ENCODE measurements around the gene BRAT1. TPM values are rescaled to one million over a fixed set of nuclear protein-coding genes. Genes with fewer than 3 reads are reported as not detected.
"Not testable (repeated sequence)": the region's sequence is repeated elsewhere in the genome, so short reads cannot be mapped to it uniquely, and the experiment has no call there.

Gene BRAT1
- total RNA-seq, 6 experiments from 2014 or later: 11.1 to 25.9 (median 14.8) TPM

DNA sequence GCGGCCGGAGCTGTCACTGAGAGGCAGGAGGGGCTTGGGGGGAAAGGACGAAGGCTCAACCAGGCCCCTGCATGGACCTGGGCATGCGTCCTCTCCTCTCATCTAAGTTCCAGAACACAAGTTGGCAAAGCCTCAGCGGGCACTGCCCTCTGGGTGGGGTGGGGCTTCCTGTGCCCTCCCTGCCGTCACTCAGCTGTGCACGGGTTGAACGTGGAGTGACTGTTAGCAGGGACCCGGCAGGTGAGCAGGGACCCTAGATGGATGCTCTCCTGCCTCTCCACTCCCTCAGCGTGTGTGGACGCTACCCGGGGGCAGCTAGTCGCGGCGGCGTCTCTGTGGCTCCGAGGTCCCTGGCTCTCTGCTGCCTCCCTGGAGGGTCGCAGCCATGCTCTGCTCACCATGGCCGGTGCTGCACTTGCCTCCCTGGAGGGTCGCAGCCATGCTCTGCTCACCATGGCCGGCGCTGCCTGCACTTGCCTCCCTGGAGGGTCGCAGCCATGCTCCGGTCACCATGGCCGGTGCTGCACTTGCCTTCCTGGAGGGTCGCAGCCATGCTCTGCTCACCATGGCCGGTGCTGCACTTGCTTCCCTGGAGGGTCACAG lies 40.0 kb upstream of the BRAT1 start:
- H3K36me3 ChIP-seq: peaks cover 0 to 26% (median under 1%) of the 10 kb centered on the region in 4 donors
- TF ChIP-seq POLR2A (IDR thresholded peaks at IDR 0.05): no peak
- TF ChIP-seq, protein P1, sequence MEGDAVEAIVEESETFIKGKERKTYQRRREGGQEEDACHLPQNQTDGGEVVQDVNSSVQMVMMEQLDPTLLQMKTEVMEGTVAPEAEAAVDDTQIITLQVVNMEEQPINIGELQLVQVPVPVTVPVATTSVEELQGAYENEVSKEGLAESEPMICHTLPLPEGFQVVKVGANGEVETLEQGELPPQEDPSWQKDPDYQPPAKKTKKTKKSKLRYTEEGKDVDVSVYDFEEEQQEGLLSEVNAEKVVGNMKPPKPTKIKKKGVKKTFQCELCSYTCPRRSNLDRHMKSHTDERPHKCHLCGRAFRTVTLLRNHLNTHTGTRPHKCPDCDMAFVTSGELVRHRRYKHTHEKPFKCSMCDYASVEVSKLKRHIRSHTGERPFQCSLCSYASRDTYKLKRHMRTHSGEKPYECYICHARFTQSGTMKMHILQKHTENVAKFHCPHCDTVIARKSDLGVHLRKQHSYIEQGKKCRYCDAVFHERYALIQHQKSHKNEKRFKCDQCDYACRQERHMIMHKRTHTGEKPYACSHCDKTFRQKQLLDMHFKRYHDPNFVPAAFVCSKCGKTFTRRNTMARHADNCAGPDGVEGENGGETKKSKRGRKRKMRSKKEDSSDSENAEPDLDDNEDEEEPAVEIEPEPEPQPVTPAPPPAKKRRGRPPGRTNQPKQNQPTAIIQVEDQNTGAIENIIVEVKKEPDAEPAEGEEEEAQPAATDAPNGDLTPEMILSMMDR (IDR thresholded peaks at IDR 0.05): no peak
- no peaks in the 10 kb centered on the region for H3K9me3 ChIP-seq
- no peaks in the 10 kb centered on the region for H3K4me1 ChIP-seq
- intact Hi-C loops (cut with DNase I): no loop called here
- ATAC-seq (no peak), DNase-seq (no peak)
- no peak overlapping the region for H3K27ac ChIP-seq
- no peaks in the 10 kb centered on the region for H3K27me3 ChIP-seq
- H3K4me3 ChIP-seq: no peak overlapping the region
- 96% methylated on average over 8 of the region's 27 CpGs for WGBS (ENCODE audit: insufficient coverage, low coverage, low lambda C conversion rate, missing lambda C conversion rate)

DNA sequence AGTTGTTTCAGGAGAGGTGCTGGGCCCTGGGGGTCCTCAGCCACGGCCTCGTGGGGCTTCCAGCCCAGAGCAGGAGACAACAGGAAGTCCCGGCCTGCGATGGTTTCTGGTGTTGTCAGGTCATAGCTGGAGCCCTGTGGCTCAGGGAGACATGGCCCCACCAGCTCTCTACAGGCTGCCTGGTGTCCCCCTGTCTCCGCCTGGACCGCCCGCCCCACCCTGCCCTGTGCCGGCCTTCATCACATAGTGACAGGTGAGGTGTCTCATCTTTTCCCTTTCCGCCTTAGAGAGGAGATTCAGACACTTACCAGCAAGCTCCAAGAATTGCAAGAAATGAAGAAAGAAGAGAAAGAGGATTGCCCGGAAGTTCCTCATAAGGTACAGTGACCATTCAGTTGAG lies 39.3 kb upstream of the BRAT1 start:
- 100% methylated on average over 1 of the region's 10 CpGs for WGBS (ENCODE audit: insufficient coverage, low coverage, low lambda C conversion rate, missing lambda C conversion rate)
- TF ChIP-seq POLR2A (IDR thresholded peaks at IDR 0.05): no peak
- TF ChIP-seq, protein P1 (IDR thresholded peaks at IDR 0.05): no peak
- Histone ChIP-seq H3K4me3 (no peak overlapping the region), H3K9me3 (no peaks in the 10 kb centered on the region), H3K4me1 (no peaks in the 10 kb centered on the region), H3K27me3 (no peaks in the 10 kb centered on the region), H3K27ac (no peak overlapping the region), H3K36me3 (peaks cover 0 to 26% (median under 1%) of the 10 kb centered on the region in 4 donors)
- intact Hi-C loops (cut with DNase I): no loop called here
- ATAC-seq: no peak
- DNase-seq: no peak

DNA sequence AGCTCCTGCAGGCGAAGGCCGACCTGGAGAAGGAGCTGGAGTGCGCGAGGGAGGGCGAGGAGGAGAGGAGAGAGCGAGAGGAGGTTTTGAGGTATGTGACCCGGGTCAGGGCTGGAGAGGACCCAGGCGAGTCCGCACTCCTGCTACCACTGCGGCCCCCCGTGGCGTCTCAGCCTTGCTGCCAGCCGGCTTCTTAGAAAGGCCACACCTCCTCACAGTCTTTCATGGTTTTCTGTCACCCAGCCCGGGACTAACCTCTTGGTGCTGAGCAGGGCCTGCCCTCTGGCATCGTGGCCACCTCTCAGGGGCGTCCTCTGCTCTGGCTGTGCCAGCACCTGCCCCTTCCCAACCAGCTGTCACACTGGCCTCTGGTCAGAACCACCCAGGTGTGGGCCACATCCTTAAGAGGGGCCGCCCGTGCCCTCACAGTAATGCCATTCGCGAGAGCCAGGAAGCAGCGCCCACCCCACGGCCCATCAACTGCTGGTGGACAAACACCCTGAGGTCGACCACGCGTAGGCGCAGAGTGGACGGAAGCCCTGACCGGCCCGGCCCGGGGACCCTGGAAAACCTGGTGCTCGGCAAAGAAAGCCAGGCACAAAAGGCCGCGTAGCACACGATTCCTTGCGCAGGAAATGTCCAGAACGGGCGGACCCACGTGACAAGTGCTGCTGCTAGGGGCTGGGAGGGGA lies 37.9 kb upstream of the BRAT1 start:
- ATAC-seq: peak in 1 of 4 donors; percentile 16
- H3K27me3 ChIP-seq: no peaks in the 10 kb centered on the region
- WGBS (ENCODE audit: insufficient coverage, low coverage, low lambda C conversion rate, missing lambda C conversion rate): 98% methylated on average over 9 of the region's 38 CpGs
- H3K4me3 ChIP-seq: no peak overlapping the region
- DNase-seq: no peak
- TF ChIP-seq, protein P1 (IDR thresholded peaks at IDR 0.05): no peak
- no peak for TF ChIP-seq POLR2A (IDR thresholded peaks at IDR 0.05)
- peaks cover 0 to 20% (median 0%) of the 10 kb centered on the region in 4 donors for H3K36me3 ChIP-seq
- H3K4me1 ChIP-seq: no peaks in the 10 kb centered on the region
- intact Hi-C loops (cut with DNase I): no loop called here
- H3K27ac ChIP-seq: no peak overlapping the region
- H3K9me3 ChIP-seq: no peaks in the 10 kb centered on the region

DNA sequence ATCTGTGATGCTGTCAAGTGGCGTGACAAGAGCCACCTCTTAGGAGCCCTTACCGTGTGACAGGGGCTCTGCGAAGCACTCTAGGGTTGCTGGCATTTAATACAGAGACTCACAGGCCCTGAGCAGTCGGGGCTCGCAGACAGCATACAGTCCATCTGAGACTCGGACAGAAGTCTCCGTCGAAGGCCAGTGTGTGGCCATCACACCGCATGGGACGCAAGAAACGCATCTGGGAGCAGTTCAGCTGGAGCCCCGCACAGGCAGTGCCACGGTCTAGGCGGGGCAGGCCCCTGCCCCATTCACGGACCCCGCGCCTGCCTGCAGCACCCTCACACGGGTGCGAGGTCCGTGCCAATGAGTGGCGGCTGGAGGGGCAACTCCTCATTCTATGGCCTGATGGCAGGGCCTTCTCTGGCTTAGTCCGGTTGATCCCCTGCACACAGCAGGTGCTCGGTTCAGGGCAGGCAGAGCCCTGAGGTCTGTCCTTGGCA lies 37.1 kb upstream of the BRAT1 start:
- peak in 1 of 4 donors; percentile 17 for ATAC-seq
- no peak for TF ChIP-seq POLR2A (IDR thresholded peaks at IDR 0.05)
- TF ChIP-seq, protein P1 (IDR thresholded peaks at IDR 0.05): no peak
- H3K27ac ChIP-seq: no peak overlapping the region

DNA sequence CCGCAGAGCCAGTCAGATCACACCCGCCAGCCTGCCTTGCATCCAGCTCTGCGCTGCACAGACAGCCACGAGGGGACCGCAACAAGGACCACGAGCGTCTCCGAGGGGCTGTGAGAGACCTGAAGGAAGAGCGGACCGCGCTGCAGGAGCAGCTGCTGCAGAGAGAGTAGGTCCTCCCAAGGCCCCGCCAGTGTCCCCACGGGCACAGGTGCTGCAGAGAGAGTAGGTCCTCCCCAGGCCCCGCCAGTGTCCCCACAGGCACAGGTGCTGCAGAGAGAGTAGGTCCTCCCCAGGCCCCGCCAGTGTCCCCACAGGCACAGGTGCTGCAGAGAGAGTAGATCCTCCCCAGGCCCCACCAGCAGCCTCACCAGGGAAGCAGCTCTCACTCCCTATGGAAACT lies 34.6 kb upstream of the BRAT1 start:
- DNase-seq; H3K27ac ChIP-seq; H3K4me3 ChIP-seq; ATAC-seq; H3K9me3 ChIP-seq; H3K4me1 ChIP-seq; intact Hi-C loops (cut with DNase I); H3K27me3 ChIP-seq: not testable (repeated sequence)
- H3K36me3 ChIP-seq: peaks cover 0 to 14% (median 0%) of the 10 kb centered on the region in 4 donors
- no CpG with 5 or more reads among the region's 15 CpGs for WGBS (ENCODE audit: insufficient coverage, low coverage, low lambda C conversion rate, missing lambda C conversion rate)

More for the DNA sequence above, 37.1 kb upstream of the BRAT1 start:
- intact Hi-C loops (cut with DNase I): no loop called here
- WGBS (ENCODE audit: insufficient coverage, low coverage, low lambda C conversion rate, missing lambda C conversion rate): 95% methylated on average over 3 of the region's 23 CpGs
- Histone ChIP-seq H3K4me1 (no peaks in the 10 kb centered on the region), H3K36me3 (peaks cover 0 to 20% (median 0%) of the 10 kb centered on the region in 4 donors), H3K27me3 (no peaks in the 10 kb centered on the region), H3K4me3 (no peak overlapping the region), H3K9me3 (no peaks in the 10 kb centered on the region)
- DNase-seq: no peak
